RPMI8226 (cell line): Measurements from ENCODE around the gene MAN1B1.
A peak's percentile ranks its signal among the peaks of the same experiment; 100 is the strongest.

Source experiments
- DNase-seq: peaks from one replicate; pipeline ENCODE4 v3.0.0-alpha.2; 2015

Gene MAN1B1

GRCh38 chr9:137086531-137087408, at the start of gene MAN1B1:
TSS of gene MAN1B1 (plus strand) at chr9:137086985. CDS start at chr9:137087000, 15 bp downstream.
- DNase-seq: peak; percentile 100

GRCh38 chr9:137037035-137037434, 49.8 kb upstream of the MAN1B1 start:
- no peak for DNase-seq

- DNase-seq: no peak
Measured at GRCh38 chr9:137037483-137037882, 49.3 kb upstream of the MAN1B1 start.

- DNase-seq: no peak
Measured at GRCh38 chr9:137038916-137039315, 47.9 kb upstream of the MAN1B1 start.

- DNase-seq: no peak
Measured at GRCh38 chr9:137039611-137040366, 47.0 kb upstream of the MAN1B1 start.

GRCh38 chr9:137040568-137040967, 46.2 kb upstream of the MAN1B1 start:
- DNase-seq: no peak

- DNase-seq: no peak
Measured at GRCh38 chr9:137041124-137041523, 45.7 kb upstream of the MAN1B1 start.

- DNase-seq: no peak
Measured at GRCh38 chr9:137042751-137043727, 43.7 kb upstream of the MAN1B1 start.

GRCh38 chr9:137044037-137044436, 42.7 kb upstream of the MAN1B1 start:
- no peak for DNase-seq

GRCh38 chr9:137044502-137045177, 42.1 kb upstream of the MAN1B1 start:
- no peak for DNase-seq

GRCh38 chr9:137045294-137046087, 41.3 kb upstream of the MAN1B1 start:
- DNase-seq: peak; percentile 75

- DNase-seq: peak; percentile 96
Measured at GRCh38 chr9:137046088-137046787, 40.5 kb upstream of the MAN1B1 start, which contains the start of gene NPDC1. TSS of gene NPDC1 (minus strand) at chr9:137046177. CDS start at chr9:137045989, 188 bp downstream.

- no peak for DNase-seq
Measured at GRCh38 chr9:137048655-137049543, 37.9 kb upstream of the MAN1B1 start.

- peak; percentile 86 for DNase-seq
Measured at GRCh38 chr9:137049544-137050449, 37.0 kb upstream of the MAN1B1 start.

- no peak for DNase-seq
Measured at GRCh38 chr9:137050570-137050969, 36.2 kb upstream of the MAN1B1 start.

- no peak for DNase-seq
Measured at GRCh38 chr9:137051145-137051724, 35.5 kb upstream of the MAN1B1 start.

GRCh38 chr9:137052293-137052692, 34.5 kb upstream of the MAN1B1 start:
- DNase-seq: no peak
